Neural cell (in vitro differentiated cells): ENCODE results near the gene PCDHGA12. TPM values are rescaled to one million over a fixed set of nuclear protein-coding genes. Genes with fewer than 3 reads are reported as not detected.

Experiments used
- H2AFZ ChIP-seq: fragments of 200-600, 300-800 bp; sonication (generic), shearing (Covaris generic); 2 replicates; pipeline ENCODE4 v1.6.0; 2014; ENCODE audit warnings: low read depth, mild to moderate bottlenecking, antibody characterized with exemption, low read length, moderate library complexity
- H3F3A ChIP-seq: fragments of 200-600 bp; shearing (Covaris generic); 2 replicates; pipeline ENCODE4 v1.6.1; 2016; ENCODE audit warnings: mild to moderate bottlenecking, moderate library complexity, mixed read lengths, antibody characterized with exemption, low read length; ENCODE audit not compliant: insufficient read depth, poor library complexity, severe bottlenecking
- H3K27ac ChIP-seq: fragments of 200-600, 300-800 bp; sonication (generic), shearing (Covaris generic); 2 replicates; pipeline ENCODE4 v1.5.1; 2014; ENCODE audit warnings: mild to moderate bottlenecking, low read length, moderate library complexity
- H3K27me3 ChIP-seq: fragments of 300-800, 200-600 bp; sonication (generic), shearing (Covaris generic); 2 replicates; pipeline ENCODE4 v1.6.0; 2014; ENCODE audit warnings: mild to moderate bottlenecking, low read depth, low read length, moderate library complexity; ENCODE audit not compliant: insufficient read depth
- H3K36me3 ChIP-seq: fragments of 300-800, 200-600 bp; sonication (generic), shearing (Covaris generic); 2 replicates; pipeline ENCODE4 v1.5.1; 2014; ENCODE audit warnings: mild to moderate bottlenecking, antibody characterized with exemption, low read length, moderate library complexity; ENCODE audit not compliant: insufficient read depth
- H3K4me2 ChIP-seq: fragments of 300-800, 200-600 bp; sonication (generic), shearing (Covaris generic); 2 replicates; pipeline ENCODE4 v1.6.0; 2014; ENCODE audit warnings: mild to moderate bottlenecking, low read length
- H3K4me3 ChIP-seq: fragments of 300-800, 200-600 bp; sonication (generic), shearing (Covaris generic); 2 replicates; pipeline ENCODE4 v1.5.1; 2014; ENCODE audit warnings: mild to moderate bottlenecking, low read length, moderate library complexity
- H3K79me2 ChIP-seq: fragments of 200-600 bp; shearing (Covaris generic); replicated peaks from 2 replicates; pipeline ENCODE4 v1.6.0; 2014; ENCODE audit warnings: mild to moderate bottlenecking, low read length, moderate library complexity; ENCODE audit not compliant: insufficient read depth
- H3K9ac ChIP-seq: fragments of 300-800, 200-600 bp; sonication (generic), shearing (Covaris generic); 2 replicates; pipeline ENCODE4 v1.6.1; 2016; ENCODE audit warnings: mild to moderate bottlenecking, low read length, mixed read lengths
- H3K9me2 ChIP-seq: fragments of 200-600 bp; shearing (Covaris generic); 2 replicates; pipeline ENCODE4 v1.6.1; 2016; ENCODE audit warnings: mild to moderate bottlenecking, low read length, mixed read lengths; ENCODE audit not compliant: insufficient read depth
- H3K9me3 ChIP-seq: fragments of 200-600, 300-800 bp; sonication (generic), shearing (Covaris generic); 2 replicates; pipeline ENCODE4 v1.6.1; 2016; ENCODE audit warnings: mild to moderate bottlenecking, mixed run types, low read length, moderate library complexity, mixed read lengths
- H4K20me1 ChIP-seq: fragments of 200-600 bp; shearing (Covaris generic); 2 replicates; pipeline ENCODE4 v1.6.1; 2016; ENCODE audit warnings: mild to moderate bottlenecking, mixed run types; ENCODE audit not compliant: insufficient read depth
- CTCF ChIP-seq: fragments of 450-650 bp; IDR thresholded peaks from 2 replicates; pipeline ENCODE4 v1.5.1; 2014; ENCODE audit warnings: antibody characterized with exemption, mild to moderate bottlenecking, moderate library complexity; ENCODE audit not compliant: poor library complexity, severe bottlenecking
- EP300 ChIP-seq: fragments of 450-650 bp; conservative IDR thresholded peaks from 2 replicates; pipeline ENCODE4 v1.6.1; 2014; ENCODE audit warnings: antibody characterized with exemption, mild to moderate bottlenecking, moderate library complexity; ENCODE audit not compliant: poor library complexity, severe bottlenecking
- EZH2 ChIP-seq: fragments of 200-600, 300-800 bp; shearing (Covaris generic), sonication (generic); IDR thresholded peaks from 2 replicates; pipeline ENCODE4 v1.6.1; 2014; ENCODE audit warnings: antibody characterized with exemption, low read length, borderline replicate concordance, mild to moderate bottlenecking; ENCODE audit not compliant: insufficient read depth, poor library complexity, severe bottlenecking
- MXI1 ChIP-seq: fragments of 450-650 bp; conservative IDR thresholded peaks from 2 replicates; pipeline ENCODE4 v1.6.1; 2014; ENCODE audit warnings: antibody characterized with exemption, mild to moderate bottlenecking; ENCODE audit not compliant: poor library complexity, severe bottlenecking
- POLR2AphosphoS5 ChIP-seq: IDR thresholded peaks from 2 replicates; pipeline ENCODE4 v1.6.1; 2012
- RAD21 ChIP-seq: fragments of 450-650 bp; conservative IDR thresholded peaks from 2 replicates; pipeline ENCODE4 v1.6.1; 2014; ENCODE audit warnings: antibody characterized with exemption, mild to moderate bottlenecking, moderate library complexity
- REST ChIP-seq: IDR thresholded peaks from 2 replicates; pipeline ENCODE4 v1.6.1; 2012; ENCODE audit warnings: borderline replicate concordance
- SMC3 ChIP-seq: fragments of 450-650 bp; conservative IDR thresholded peaks from 2 replicates; pipeline ENCODE4 v1.6.1; 2014; ENCODE audit warnings: antibody characterized with exemption, mild to moderate bottlenecking, moderate library complexity; ENCODE audit not compliant: poor library complexity
- TAF1 ChIP-seq: IDR thresholded peaks from 2 replicates; pipeline ENCODE4 v1.6.1; 2012; ENCODE audit warnings: low read depth
- polyA plus RNA-seq: library from polyadenylated mRNA; depleted of rRNA; stranded (reverse); fragments of >200 nt; gene quantifications from 2 replicates; pipeline ENCODE4 v1.2.3, GENCODE V29; 2014

Gene PCDHGA12
- polyA plus RNA-seq, 1 donor from 2014 or later, result 0.11 TPM

GRCh38 chr5:141477815-141478214, 47.5 kb downstream of the PCDHGA12 start:
- Histone ChIP-seq H4K20me1 (no peaks in the 10 kb centered on the region), H3F3A (no peaks in the 10 kb centered on the region), H3K9me2 (no peaks in the 10 kb centered on the region), H2AFZ (no peak overlapping the region), H3K79me2 (peaks cover 8% of the 10 kb centered on the region), H3K4me3 (no peak overlapping the region), H3K9me3 (peaks cover 32% of the 10 kb centered on the region), H3K27ac (no peak overlapping the region), H3K9ac (no peak overlapping the region), H3K4me2 (no peak overlapping the region), H3K36me3 (peaks cover 29% of the 10 kb centered on the region), H3K27me3 (no peaks in the 10 kb centered on the region)
- no peak for TF ChIP-seq RAD21
- no peak for TF ChIP-seq MXI1
- TF ChIP-seq TAF1, result no peak

GRCh38 chr5:141478321-141478945, 48.1 kb downstream of the PCDHGA12 start:
- Histone ChIP-seq H3K9me2 (no peaks in the 10 kb centered on the region), H3K27me3 (no peaks in the 10 kb centered on the region), H3F3A (no peaks in the 10 kb centered on the region), H3K9me3 (peaks cover 32% of the 10 kb centered on the region), H3K4me3 (no peak overlapping the region), H3K79me2 (peaks cover 8% of the 10 kb centered on the region), H2AFZ (no peak overlapping the region), H3K36me3 (peaks cover 29% of the 10 kb centered on the region), H3K4me2 (no peak overlapping the region), H3K27ac (no peak overlapping the region), H4K20me1 (no peaks in the 10 kb centered on the region), H3K9ac (no peak overlapping the region)
- TF ChIP-seq MXI1 (no peak), POLR2AphosphoS5 (no peak)

- H3K9ac ChIP-seq, result no peak overlapping the region
- TF ChIP-seq EZH2 (no peak), MXI1 (no peak), RAD21 (no peak), CTCF (no peak), REST (no peak), EP300 (no peak), TAF1 (no peak), POLR2AphosphoS5 (no peak), SMC3 (no peak)
- H3K79me2 ChIP-seq, result peaks cover 8% of the 10 kb centered on the region
- no peak overlapping the region for H3K4me2 ChIP-seq
- no peak overlapping the region for H2AFZ ChIP-seq
- H3K9me3 ChIP-seq, result peaks cover 32% of the 10 kb centered on the region
- no peaks in the 10 kb centered on the region for H4K20me1 ChIP-seq
- H3K27ac ChIP-seq, result no peak overlapping the region
- peaks cover 4% of the 10 kb centered on the region for H3F3A ChIP-seq
- no peaks in the 10 kb centered on the region for H3K27me3 ChIP-seq
- H3K36me3 ChIP-seq, result peaks cover 29% of the 10 kb centered on the region
- H3K4me3 ChIP-seq, result no peak overlapping the region
- no peaks in the 10 kb centered on the region for H3K9me2 ChIP-seq
Observed at GRCh38 chr5:141479776-141480175, 49.5 kb downstream of the PCDHGA12 start.

Other genes with a start within 250 kb of the PCDHGA12 start
- gene PCDHB16, start 248.1 kb upstream of the PCDHGA12 start, polyA plus RNA-seq, result 2.1 and 2.8 TPM in 2 replicates
- 4.8 and 4.9 TPM in 2 replicates for gene PCDHB9, start 243.3 kb upstream of the PCDHGA12 start, polyA plus RNA-seq
- gene PCDHB10, start 238.2 kb upstream of the PCDHGA12 start, polyA plus RNA-seq, result 8.7 and 9.6 TPM in 2 replicates
- 2.7 and 3.7 TPM in 2 replicates for gene PCDHB11, start 230.9 kb upstream of the PCDHGA12 start, polyA plus RNA-seq
- 1.3 and 2.2 TPM in 2 replicates for gene PCDHB12, start 221.8 kb upstream of the PCDHGA12 start, polyA plus RNA-seq
- gene PCDHB13, start 216.6 kb upstream of the PCDHGA12 start, polyA plus RNA-seq, result 1.0 and 1.6 TPM in 2 replicates
- 12.6 and 18.3 TPM in 2 replicates for gene PCDHB14, start 207.2 kb upstream of the PCDHGA12 start, polyA plus RNA-seq
- 11.2 and 13.7 TPM in 2 replicates for gene PCDHB15, start 185.1 kb upstream of the PCDHGA12 start, polyA plus RNA-seq
- not detected in 2 replicates for gene SLC25A2, start 126.5 kb upstream of the PCDHGA12 start, polyA plus RNA-seq
- gene TAF7, start 109.7 kb upstream of the PCDHGA12 start, polyA plus RNA-seq, result 173 and 198 TPM in 2 replicates
- 0.19 and 0.50 TPM in 2 replicates for gene PCDHGA1, start 100.0 kb upstream of the PCDHGA12 start, polyA plus RNA-seq
- 0.21 and 0.26 TPM in 2 replicates for gene PCDHGA2, start 91.7 kb upstream of the PCDHGA12 start, polyA plus RNA-seq
- 0.10 and 0.26 TPM in 2 replicates for gene PCDHGA3, start 86.7 kb upstream of the PCDHGA12 start, polyA plus RNA-seq
- 0.46 and 0.68 TPM in 2 replicates for gene PCDHGB1, start 80.4 kb upstream of the PCDHGA12 start, polyA plus RNA-seq
- gene PCDHGA4, start 75.5 kb upstream of the PCDHGA12 start, polyA plus RNA-seq, result 0.38 TPM in 1 of 2 replicates, not detected in the other
- 0.30 and 0.43 TPM in 2 replicates for gene PCDHGB2, start 70.5 kb upstream of the PCDHGA12 start, polyA plus RNA-seq
- gene PCDHGA5, start 66.3 kb upstream of the PCDHGA12 start, polyA plus RNA-seq, result 0.25 TPM in 1 of 2 replicates, not detected in the other
- gene PCDHGB3, start 60.3 kb upstream of the PCDHGA12 start, polyA plus RNA-seq, result not detected in 2 replicates
- gene PCDHGA6, start 56.6 kb upstream of the PCDHGA12 start, polyA plus RNA-seq, result 0.09 TPM in 1 of 2 replicates, not detected in the other
- not detected in 2 replicates for gene PCDHGA7, start 47.8 kb upstream of the PCDHGA12 start, polyA plus RNA-seq
- 9.3 and 13.0 TPM in 2 replicates for gene PCDHGB4, start 42.8 kb upstream of the PCDHGA12 start, polyA plus RNA-seq
- gene PCDHGA8, start 37.9 kb upstream of the PCDHGA12 start, polyA plus RNA-seq, result 0.19 and 0.38 TPM in 2 replicates
- 0.17 and 0.54 TPM in 2 replicates for gene PCDHGB5, start 32.6 kb upstream of the PCDHGA12 start, polyA plus RNA-seq
- gene PCDHGA9, start 27.7 kb upstream of the PCDHGA12 start, polyA plus RNA-seq, result 0.11 TPM in 1 of 2 replicates, not detected in the other
- 29.2 and 34.4 TPM in 2 replicates for gene PCDHGB6, start 22.5 kb upstream of the PCDHGA12 start, polyA plus RNA-seq
- gene PCDHGA10, start 17.5 kb upstream of the PCDHGA12 start, polyA plus RNA-seq, result 7.3 and 8.1 TPM in 2 replicates
- 4.7 and 5.1 TPM in 2 replicates for gene PCDHGB7, start 12.8 kb upstream of the PCDHGA12 start, polyA plus RNA-seq
- 0.32 and 0.62 TPM in 2 replicates for gene PCDHGA11, start 9.5 kb upstream of the PCDHGA12 start, polyA plus RNA-seq
- 2.1 and 2.8 TPM in 2 replicates for gene PCDHGC3, start 45.5 kb downstream of the PCDHGA12 start, polyA plus RNA-seq
- 4.3 and 6.4 TPM in 2 replicates for gene PCDHGC4, start 54.5 kb downstream of the PCDHGA12 start, polyA plus RNA-seq
- gene PCDHGC5, start 58.6 kb downstream of the PCDHGA12 start, polyA plus RNA-seq, result 0.51 and 0.54 TPM in 2 replicates
- 21.9 and 22.4 TPM in 2 replicates for gene DIAPH1, start 188.5 kb downstream of the PCDHGA12 start, polyA plus RNA-seq
- 115 and 138 TPM in 2 replicates for gene HDAC3, start 206.3 kb downstream of the PCDHGA12 start, polyA plus RNA-seq
- gene RELL2, start 206.5 kb downstream of the PCDHGA12 start, polyA plus RNA-seq, result 44.9 and 49.4 TPM in 2 replicates
- gene FCHSD1, start 220.9 kb downstream of the PCDHGA12 start, polyA plus RNA-seq, result 3.9 and 5.4 TPM in 2 replicates